ENCODE data around the gene ATL3. TPM values are rescaled to one million over a fixed set of nuclear protein-coding genes. Genes with fewer than 3 reads are reported as not detected.
"Not testable (repeated sequence)": the region's sequence is repeated elsewhere in the genome, so short reads cannot be mapped to it uniquely, and the experiment has no call there.

The ATL3 gene
- total RNA-seq, 6 experiments from 2014 or later, result 29.9 to 37.6 (median 32.4) TPM

DNA sequence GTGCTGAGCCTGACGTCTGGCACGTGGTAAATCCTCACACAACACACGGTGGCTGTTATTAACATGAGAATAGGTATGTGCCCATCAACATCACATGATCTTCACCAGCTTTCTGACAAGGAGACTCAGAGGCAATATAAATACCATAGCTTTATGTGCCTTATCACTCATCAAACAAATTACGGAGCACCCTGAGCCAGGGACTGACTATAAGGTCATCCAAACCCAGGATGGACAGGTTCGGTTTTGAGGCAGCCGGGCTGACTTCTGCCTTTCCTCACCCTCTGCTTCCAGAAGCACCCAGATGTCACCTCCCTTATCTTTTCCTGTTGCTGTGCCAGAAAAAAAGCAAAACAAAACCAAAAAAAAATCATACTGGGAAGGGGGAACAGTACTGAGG is 51.2 kb downstream of the ATL3 start:
- WGBS (ENCODE audit: insufficient coverage, low coverage, low lambda C conversion rate, missing lambda C conversion rate), result 46% methylated on average over 3 of the region's 6 CpGs
- no peak for TF ChIP-seq POLR2A (IDR thresholded peaks at IDR 0.05)
- TF ChIP-seq, protein P1, sequence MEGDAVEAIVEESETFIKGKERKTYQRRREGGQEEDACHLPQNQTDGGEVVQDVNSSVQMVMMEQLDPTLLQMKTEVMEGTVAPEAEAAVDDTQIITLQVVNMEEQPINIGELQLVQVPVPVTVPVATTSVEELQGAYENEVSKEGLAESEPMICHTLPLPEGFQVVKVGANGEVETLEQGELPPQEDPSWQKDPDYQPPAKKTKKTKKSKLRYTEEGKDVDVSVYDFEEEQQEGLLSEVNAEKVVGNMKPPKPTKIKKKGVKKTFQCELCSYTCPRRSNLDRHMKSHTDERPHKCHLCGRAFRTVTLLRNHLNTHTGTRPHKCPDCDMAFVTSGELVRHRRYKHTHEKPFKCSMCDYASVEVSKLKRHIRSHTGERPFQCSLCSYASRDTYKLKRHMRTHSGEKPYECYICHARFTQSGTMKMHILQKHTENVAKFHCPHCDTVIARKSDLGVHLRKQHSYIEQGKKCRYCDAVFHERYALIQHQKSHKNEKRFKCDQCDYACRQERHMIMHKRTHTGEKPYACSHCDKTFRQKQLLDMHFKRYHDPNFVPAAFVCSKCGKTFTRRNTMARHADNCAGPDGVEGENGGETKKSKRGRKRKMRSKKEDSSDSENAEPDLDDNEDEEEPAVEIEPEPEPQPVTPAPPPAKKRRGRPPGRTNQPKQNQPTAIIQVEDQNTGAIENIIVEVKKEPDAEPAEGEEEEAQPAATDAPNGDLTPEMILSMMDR (IDR thresholded peaks at IDR 0.05), result no peak
- intact Hi-C loops (cut with DNase I), result no loop called here
- no peaks in the 10 kb centered on the region for H3K9me3 ChIP-seq
- no peaks in the 10 kb centered on the region for H3K36me3 ChIP-seq
- no peak overlapping the region for H3K27ac ChIP-seq
- no peaks in the 10 kb centered on the region for H3K27me3 ChIP-seq
- H3K4me3 ChIP-seq, result no peak overlapping the region
- ATAC-seq, result peak in 1 of 4 donors; percentile 53
- no peak for DNase-seq
- H3K4me1 ChIP-seq, result no peaks in the 10 kb centered on the region

DNA sequence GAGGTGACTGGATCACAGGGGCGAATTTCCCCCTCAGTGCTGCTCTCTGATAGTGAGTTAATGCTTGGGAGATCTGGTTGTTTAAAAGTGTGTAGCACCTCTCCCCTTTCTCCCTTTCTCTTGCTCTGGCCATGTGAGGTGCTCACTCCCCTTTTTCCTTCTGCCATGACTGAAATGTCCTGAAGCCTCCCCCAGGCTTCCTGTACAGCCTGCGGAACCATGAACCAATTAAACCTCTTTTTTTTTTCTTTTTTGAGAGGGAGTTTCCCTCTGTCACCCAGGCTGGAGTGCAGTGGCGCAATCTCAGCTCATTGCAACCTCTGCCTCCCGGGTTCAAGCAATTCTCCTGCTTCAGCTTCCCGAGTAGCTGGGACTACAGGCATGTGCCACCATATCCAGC is 53.5 kb downstream of the ATL3 start:
- DNase-seq; intact Hi-C loops (cut with DNase I); H3K9me3 ChIP-seq; H3K36me3 ChIP-seq; H3K4me1 ChIP-seq; H3K4me3 ChIP-seq; ATAC-seq; H3K27me3 ChIP-seq: not testable (repeated sequence)
- H3K27ac ChIP-seq, result peak overlapping the region in 1 of 3 donors; percentile 12
- WGBS (ENCODE audit: insufficient coverage, low coverage, low lambda C conversion rate, missing lambda C conversion rate), result 83% methylated on average over 5 of the region's 5 CpGs

DNA sequence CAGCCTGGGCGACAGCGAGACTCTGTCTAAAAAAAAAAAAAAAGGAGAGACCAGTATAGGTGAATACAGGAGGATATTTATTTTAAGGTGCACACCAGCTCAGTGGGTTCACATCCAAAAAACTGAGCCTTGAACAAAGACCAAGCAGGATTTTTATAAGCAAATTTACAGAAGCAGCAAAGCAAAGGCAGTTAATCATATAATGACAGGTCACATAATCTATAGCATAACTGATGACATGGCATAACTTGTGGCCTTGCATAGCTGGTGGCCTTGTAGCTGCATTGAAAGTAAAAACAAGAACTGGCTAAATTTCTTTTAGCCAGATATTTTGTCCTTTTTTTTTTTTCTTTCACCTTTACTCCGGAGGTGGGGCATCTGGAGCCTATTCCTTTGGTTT is 54.2 kb downstream of the ATL3 start:
- intact Hi-C loops (cut with DNase I), result no loop called here
- Histone ChIP-seq H3K36me3 (no peaks in the 10 kb centered on the region), H3K27ac (no peak overlapping the region), H3K9me3 (no peaks in the 10 kb centered on the region), H3K27me3 (no peaks in the 10 kb centered on the region), H3K4me3 (no peak overlapping the region), H3K4me1 (peaks cover 0 to 11% (median 3%) of the 10 kb centered on the region in 4 donors)
- no peak for DNase-seq
- ATAC-seq, result no peak
- TF ChIP-seq, protein P1 (IDR thresholded peaks at IDR 0.05), result no peak
- no peak for TF ChIP-seq POLR2A (IDR thresholded peaks at IDR 0.05)
- WGBS (ENCODE audit: insufficient coverage, low coverage, low lambda C conversion rate, missing lambda C conversion rate), result 44% methylated on average over 1 of the region's 3 CpGs

DNA sequence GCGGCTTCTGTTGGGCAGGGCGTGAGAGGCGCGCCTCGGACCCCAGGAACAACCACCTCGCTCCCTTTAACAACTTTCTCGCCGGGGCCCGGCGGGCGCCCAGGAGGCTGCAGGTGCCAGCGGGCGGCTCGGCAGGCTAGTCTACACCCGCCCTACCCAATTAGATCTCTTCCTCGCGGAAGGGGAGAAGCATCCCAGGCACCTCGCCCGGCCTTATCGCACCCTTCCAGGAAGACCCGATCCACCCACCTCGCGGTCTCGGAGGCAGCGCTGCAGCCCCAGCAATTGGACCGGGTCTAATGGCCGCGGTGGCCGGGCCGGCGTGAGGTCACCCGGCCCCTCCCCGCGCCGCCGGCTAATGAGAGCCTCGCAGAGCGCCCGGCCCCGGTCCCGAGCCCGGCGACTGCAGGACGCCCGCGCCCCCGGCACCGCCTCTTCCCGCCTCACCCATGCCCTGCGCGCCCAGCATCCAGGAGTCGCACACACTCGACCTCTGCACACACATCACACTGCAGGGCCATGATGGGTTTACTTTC is 57.0 kb downstream of the ATL3 start, which contains the start of gene PLAAT3:
Gene PLAAT3, minus strand, starts transcription at position 298 of the 536 bp plus-strand sequence. CDS start 419 bp downstream, outside the sequence.
- intact Hi-C loops (cut with DNase I), result no loop called here
- DNase-seq (peak; percentile 92 to 95 (median 94)), ATAC-seq (peak; percentile 83 to 95 (median 90))
- H3K4me3 ChIP-seq, result peak within 1 kb of the TSS; percentile 65 to 73 (median 70)
- WGBS (ENCODE audit: insufficient coverage, low coverage, low lambda C conversion rate, missing lambda C conversion rate), result 0% methylated on average over 4 of the region's 53 CpGs
- H3K27ac ChIP-seq, result peak within 1 kb of the TSS; percentile 72 to 88 (median 84)
- peak; percentile 85 for TF ChIP-seq POLR2A (IDR thresholded peaks at IDR 0.05)
- TF ChIP-seq, protein P1 (IDR thresholded peaks at IDR 0.05), result no peak
- no peaks in the 10 kb centered on the region for H3K36me3 ChIP-seq
- H3K4me1 ChIP-seq, result peaks cover 2 to 39% (median 9%) of the 10 kb centered on the region in 4 donors
- no peaks in the 10 kb centered on the region for H3K27me3 ChIP-seq
- no peaks in the 10 kb centered on the region for H3K9me3 ChIP-seq

DNA sequence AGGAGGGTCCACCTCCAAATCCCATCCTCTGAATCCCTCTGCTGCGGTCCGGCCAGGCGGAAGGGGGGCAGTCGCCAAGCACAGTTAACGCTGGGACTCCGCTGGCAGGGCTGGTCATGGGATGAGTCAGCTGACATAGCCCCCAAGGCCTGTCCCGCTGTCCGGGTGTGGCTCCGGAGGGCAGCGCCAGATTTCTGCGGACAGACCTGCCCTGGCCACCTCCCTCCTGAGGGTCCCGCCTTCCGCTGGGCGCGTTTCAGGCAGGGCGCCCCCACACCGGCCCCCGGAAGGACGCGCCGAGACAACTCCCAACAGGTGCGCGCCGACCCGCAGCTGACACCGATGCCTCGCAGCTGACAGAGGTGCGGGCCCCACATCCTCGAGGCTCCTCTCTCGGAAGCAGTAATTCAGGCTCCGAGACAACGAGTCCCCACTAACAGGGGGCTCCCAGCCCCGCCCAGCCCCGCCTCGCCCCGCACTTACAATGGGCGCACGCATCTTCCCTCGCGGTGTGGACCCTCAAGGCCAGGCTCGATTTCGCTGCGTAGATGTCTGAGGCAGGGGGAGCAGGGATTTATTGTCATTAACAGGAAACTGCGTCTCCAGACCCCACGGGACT is 57.5 kb downstream of the ATL3 start:
- TF ChIP-seq, protein P1 (IDR thresholded peaks at IDR 0.05), result no peak
- TF ChIP-seq POLR2A (IDR thresholded peaks at IDR 0.05), result no peak
- H3K9me3 ChIP-seq, result no peaks in the 10 kb centered on the region
- 0% methylated on average over 3 of the region's 45 CpGs for WGBS (ENCODE audit: insufficient coverage, low coverage, low lambda C conversion rate, missing lambda C conversion rate)
- peak overlapping the region; percentile 65 to 73 (median 70) for H3K4me3 ChIP-seq
- intact Hi-C loops (cut with DNase I), result no loop called here
- peaks cover 2 to 45% (median 12%) of the 10 kb centered on the region in 4 donors for H3K4me1 ChIP-seq
- no peaks in the 10 kb centered on the region for H3K27me3 ChIP-seq
- DNase-seq (peak; percentile 59 to 70 (median 62)), ATAC-seq (peak; percentile 13 to 57 (median 39))
- no peaks in the 10 kb centered on the region for H3K36me3 ChIP-seq
- peak overlapping the region; percentile 72 to 88 (median 84) for H3K27ac ChIP-seq

Measured in right lobe of liver (tissue), 6 donors.